ENCODE results near the gene DDA1.

DNA sequence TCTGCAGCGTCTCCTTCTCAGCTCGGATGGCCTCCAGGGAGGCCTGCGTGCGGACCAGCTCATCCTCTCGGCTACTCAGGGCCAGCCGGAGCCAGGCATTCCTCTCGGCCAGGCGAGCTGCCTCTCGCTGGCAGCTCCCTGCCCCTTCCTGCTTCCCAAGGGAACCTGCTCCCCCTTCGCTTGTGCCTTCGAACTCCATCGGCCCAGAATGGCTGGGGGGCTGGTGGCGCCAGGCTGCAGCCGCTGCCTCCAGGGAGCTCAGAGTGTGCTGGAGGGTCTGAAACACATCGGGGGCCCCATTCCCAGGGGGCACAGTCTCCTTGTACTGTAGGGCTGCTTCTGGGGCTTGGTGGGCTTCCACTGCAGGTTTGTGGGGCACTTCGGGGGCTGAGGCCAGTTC, 46.8 kb upstream of the DDA1 start:
- TF ChIP-seq, protein P1, sequence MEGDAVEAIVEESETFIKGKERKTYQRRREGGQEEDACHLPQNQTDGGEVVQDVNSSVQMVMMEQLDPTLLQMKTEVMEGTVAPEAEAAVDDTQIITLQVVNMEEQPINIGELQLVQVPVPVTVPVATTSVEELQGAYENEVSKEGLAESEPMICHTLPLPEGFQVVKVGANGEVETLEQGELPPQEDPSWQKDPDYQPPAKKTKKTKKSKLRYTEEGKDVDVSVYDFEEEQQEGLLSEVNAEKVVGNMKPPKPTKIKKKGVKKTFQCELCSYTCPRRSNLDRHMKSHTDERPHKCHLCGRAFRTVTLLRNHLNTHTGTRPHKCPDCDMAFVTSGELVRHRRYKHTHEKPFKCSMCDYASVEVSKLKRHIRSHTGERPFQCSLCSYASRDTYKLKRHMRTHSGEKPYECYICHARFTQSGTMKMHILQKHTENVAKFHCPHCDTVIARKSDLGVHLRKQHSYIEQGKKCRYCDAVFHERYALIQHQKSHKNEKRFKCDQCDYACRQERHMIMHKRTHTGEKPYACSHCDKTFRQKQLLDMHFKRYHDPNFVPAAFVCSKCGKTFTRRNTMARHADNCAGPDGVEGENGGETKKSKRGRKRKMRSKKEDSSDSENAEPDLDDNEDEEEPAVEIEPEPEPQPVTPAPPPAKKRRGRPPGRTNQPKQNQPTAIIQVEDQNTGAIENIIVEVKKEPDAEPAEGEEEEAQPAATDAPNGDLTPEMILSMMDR (IDR thresholded peaks at IDR 0.05): no peak
- TF ChIP-seq POLR2A (IDR thresholded peaks at IDR 0.05) (no peak), POLR2AphosphoS5 (IDR thresholded peaks at IDR 0.05) (no peak), EP300 (IDR thresholded peaks at IDR 0.05; ENCODE audit: low read depth) (no peak)

Data from transverse colon (tissue), 4 donors.